Glutamatergic neuron (in vitro differentiated cells): ENCODE results near the gene SPIB. TPM values are rescaled to one million over a fixed set of nuclear protein-coding genes. Genes with fewer than 3 reads are reported as not detected.
A peak's percentile ranks its signal among the peaks of the same experiment; 100 is the strongest.

ENCODE experiments used
- DNase-seq: peaks from one replicate; pipeline ENCODE4 v3.0.0; 2022
- H3K27ac Mint-ChIP-seq: one replicate; pipeline ENCODE4 v1.8.0; 2020; ENCODE audit warnings: mild to moderate bottlenecking, mixed read lengths, inconsistent platforms; ENCODE audit not compliant: unreplicated experiment
- H3K27me3 Mint-ChIP-seq: one replicate; pipeline ENCODE4 v1.8.0; 2020; ENCODE audit warnings: mild to moderate bottlenecking, moderate library complexity, mixed read lengths, inconsistent platforms; ENCODE audit not compliant: unreplicated experiment
- H3K36me3 Mint-ChIP-seq: one replicate; pipeline ENCODE4 v1.8.0; 2020; ENCODE audit warnings: mild to moderate bottlenecking, mixed read lengths, inconsistent platforms; ENCODE audit not compliant: unreplicated experiment
- H3K4me1 Mint-ChIP-seq: one replicate; pipeline ENCODE4 v1.8.0; 2020; ENCODE audit warnings: mild to moderate bottlenecking, low read depth, mixed read lengths, inconsistent platforms; ENCODE audit not compliant: unreplicated experiment
- H3K4me3 Mint-ChIP-seq: one replicate; pipeline ENCODE4 v1.8.0; 2020; ENCODE audit warnings: mild to moderate bottlenecking, mixed read lengths, inconsistent platforms; ENCODE audit not compliant: unreplicated experiment
- H3K9me3 Mint-ChIP-seq: one replicate; pipeline ENCODE4 v1.8.0; 2020; ENCODE audit warnings: mild to moderate bottlenecking, moderate library complexity, mixed read lengths, inconsistent platforms; ENCODE audit not compliant: unreplicated experiment
- total RNA-seq: library from RNA; stranded (reverse); fragmentation: NEBNext Ultra II Directional; extraction: Animal tissue kit (Norgen Biotek cat#: 25700); gene quantifications from one replicate; pipeline ENCODE4 v1.2.1, GENCODE V29; 2021; ENCODE audit not compliant: unreplicated experiment
- TF ChIP-seq, protein P1 (sequence below): fragments of 200-600 bp; sonication (generic); IDR thresholded peaks from one replicate; pipeline ENCODE4 v1.5.0; 2021; ENCODE audit not compliant: partially characterized antibody, unreplicated experiment

The SPIB gene
- total RNA-seq, 1 donor from 2014 or later = 2.7 TPM

DNA sequence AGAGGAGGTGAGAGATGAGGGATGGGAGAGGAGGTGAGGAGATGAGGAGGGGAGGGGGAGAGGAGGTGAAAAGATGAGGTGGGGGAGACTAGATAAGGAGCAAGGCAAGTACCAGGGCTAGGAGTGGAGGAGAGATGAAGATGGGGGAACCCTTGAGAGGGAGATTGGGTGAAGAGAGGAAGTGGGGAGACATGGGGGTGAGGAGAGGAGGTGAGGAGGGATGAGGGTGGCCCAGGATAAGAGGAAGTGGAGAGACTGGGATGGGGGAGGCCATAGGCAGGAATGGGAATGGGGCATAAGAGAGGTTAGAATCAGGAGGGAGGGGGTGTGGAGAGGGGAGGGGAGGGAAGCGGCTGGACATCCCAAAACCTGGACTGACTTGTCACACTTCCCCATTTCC is 40.9 kb downstream of the SPIB start:
- Mint-ChIP-seq H3K9me3 (peaks cover 17% of the 10 kb centered on the region), H3K27ac (no peak overlapping the region), H3K4me3 (no peak overlapping the region), H3K36me3 (peaks cover 8% of the 10 kb centered on the region), H3K27me3 (peaks cover 11% of the 10 kb centered on the region), H3K4me1 (no peaks in the 10 kb centered on the region)
- DNase-seq = no peak
- TF ChIP-seq, protein P1, sequence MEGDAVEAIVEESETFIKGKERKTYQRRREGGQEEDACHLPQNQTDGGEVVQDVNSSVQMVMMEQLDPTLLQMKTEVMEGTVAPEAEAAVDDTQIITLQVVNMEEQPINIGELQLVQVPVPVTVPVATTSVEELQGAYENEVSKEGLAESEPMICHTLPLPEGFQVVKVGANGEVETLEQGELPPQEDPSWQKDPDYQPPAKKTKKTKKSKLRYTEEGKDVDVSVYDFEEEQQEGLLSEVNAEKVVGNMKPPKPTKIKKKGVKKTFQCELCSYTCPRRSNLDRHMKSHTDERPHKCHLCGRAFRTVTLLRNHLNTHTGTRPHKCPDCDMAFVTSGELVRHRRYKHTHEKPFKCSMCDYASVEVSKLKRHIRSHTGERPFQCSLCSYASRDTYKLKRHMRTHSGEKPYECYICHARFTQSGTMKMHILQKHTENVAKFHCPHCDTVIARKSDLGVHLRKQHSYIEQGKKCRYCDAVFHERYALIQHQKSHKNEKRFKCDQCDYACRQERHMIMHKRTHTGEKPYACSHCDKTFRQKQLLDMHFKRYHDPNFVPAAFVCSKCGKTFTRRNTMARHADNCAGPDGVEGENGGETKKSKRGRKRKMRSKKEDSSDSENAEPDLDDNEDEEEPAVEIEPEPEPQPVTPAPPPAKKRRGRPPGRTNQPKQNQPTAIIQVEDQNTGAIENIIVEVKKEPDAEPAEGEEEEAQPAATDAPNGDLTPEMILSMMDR = no peak

DNA sequence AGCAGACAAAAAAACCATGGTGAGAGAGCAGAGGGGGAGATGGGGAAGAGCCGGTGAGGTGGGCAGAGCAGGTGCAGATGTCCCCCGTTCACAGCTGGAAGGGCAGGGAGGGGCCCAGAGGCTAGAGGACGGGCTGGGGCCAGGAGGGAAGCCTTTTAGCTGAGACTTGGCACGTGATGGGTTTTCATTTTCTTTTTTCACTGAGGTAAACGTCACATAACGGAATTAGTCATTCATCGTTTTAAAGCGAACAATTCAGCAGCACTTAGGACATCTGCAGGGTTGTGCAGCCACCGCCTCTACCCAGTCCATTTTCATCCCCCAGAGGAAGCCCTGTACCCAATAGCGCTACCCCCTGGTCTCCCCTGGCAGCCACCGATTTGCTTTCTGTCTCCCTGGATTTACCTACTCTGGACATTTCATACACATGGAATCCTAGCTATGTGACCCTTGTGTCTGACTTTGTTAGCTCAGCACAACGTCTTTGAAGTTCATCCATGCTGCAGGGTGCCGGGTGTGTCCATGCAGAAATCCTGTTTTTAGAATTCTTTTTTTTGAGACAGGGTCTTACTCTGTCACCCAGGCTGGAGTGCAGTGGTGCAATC is 41.5 kb downstream of the SPIB start:
- peaks cover 16% of the 10 kb centered on the region for H3K9me3 Mint-ChIP-seq
- no peak overlapping the region for H3K27ac Mint-ChIP-seq
- TF ChIP-seq, protein P1 = no peak
- no peaks in the 10 kb centered on the region for H3K4me1 Mint-ChIP-seq
- no peak for DNase-seq
- peaks cover 8% of the 10 kb centered on the region for H3K36me3 Mint-ChIP-seq
- H3K4me3 Mint-ChIP-seq = no peak overlapping the region
- H3K27me3 Mint-ChIP-seq = peaks cover 11% of the 10 kb centered on the region

DNA sequence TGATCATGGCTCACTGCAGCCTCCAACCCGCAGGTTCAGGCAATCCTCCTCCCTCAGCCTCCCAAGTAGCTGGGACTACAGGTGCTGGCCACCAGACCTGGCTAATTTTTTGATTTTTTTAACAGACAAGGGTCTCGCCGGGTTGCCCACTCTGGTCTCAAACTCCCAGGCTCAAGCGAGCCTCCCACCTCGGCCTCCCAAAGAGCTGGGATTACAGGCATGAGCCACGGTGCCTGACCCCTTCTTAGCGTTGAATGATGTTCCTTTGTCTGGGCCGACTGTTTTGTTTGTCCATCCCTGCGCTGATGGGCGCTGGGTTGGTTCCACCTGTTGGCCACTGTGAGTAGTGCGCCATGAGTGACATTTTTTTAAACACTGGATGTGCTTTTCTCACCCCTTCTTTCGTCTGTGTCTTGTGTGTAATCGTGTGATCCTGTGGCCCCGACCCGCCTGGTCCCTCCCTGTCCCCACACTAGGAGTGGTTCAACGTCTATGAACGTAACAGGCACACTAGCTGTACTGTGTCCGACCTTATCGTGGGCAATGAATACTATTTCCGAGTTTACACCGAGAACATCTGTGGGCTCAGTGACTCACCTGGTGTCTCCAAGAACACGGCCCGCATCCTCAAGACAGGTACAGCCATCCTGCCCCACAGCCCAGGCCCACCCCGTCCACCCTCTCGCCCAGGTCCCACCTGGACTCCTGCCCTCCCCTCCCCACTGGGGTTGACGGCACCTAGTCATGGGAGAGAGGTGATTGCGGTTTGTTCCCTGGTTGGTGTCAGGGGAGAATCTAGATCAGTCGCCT is 42.5 kb downstream of the SPIB start:
- no peak overlapping the region for H3K4me3 Mint-ChIP-seq
- H3K27ac Mint-ChIP-seq = peak overlapping the region; percentile 52
- H3K9me3 Mint-ChIP-seq = peaks cover 8% of the 10 kb centered on the region
- H3K27me3 Mint-ChIP-seq = peaks cover 6% of the 10 kb centered on the region
- H3K36me3 Mint-ChIP-seq = peaks cover under 1% of the 10 kb centered on the region
- TF ChIP-seq, protein P1 = peak; percentile 85
- peak; percentile 76 for DNase-seq
- no peaks in the 10 kb centered on the region for H3K4me1 Mint-ChIP-seq

DNA sequence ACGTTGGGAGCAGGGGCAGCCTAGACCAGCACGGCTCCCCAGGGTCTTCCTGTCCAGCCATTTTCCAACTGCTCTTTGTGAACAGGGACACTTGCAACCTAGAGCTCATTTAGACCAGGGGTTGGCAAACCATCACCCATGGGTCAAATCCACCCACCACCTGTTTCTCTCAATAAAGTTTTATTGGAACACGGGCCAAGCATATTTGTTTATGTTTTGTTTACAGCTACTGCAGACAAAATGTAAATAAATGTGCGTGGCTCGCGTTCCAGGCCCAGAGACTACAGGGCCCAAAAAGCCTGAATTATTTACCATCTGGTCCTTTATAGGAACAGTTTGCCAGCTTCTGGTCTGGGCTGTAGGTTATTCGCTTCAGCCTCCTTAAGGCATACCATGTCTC is 44.2 kb downstream of the SPIB start:
- Mint-ChIP-seq H3K9me3 (peaks cover 7% of the 10 kb centered on the region), H3K27me3 (peaks cover 3% of the 10 kb centered on the region), H3K4me3 (no peak overlapping the region), H3K36me3 (no peaks in the 10 kb centered on the region), H3K27ac (no peak overlapping the region), H3K4me1 (no peaks in the 10 kb centered on the region)
- TF ChIP-seq, protein P1 = no peak
- DNase-seq = no peak

DNA sequence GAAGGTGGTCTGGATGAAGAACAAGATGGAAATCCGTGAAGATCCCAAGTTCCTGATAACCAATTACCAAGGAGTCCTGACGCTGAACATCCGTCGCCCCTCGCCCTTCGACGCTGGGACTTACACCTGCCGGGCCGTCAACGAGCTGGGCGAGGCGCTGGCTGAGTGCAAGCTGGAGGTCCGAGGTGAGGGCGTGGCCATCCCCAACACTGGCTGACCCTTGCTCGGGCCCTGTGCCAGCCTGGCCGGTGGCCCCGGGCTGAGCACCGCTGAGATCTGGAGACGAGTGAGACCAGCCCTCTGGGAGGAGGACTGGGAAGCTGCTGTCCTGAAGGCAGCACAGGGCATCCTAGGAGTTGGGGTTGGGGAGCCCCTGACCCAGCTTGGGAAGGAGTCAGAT is 45.6 kb downstream of the SPIB start:
- H3K27ac Mint-ChIP-seq = no peak overlapping the region
- no peaks in the 10 kb centered on the region for H3K4me1 Mint-ChIP-seq
- TF ChIP-seq, protein P1 = no peak
- peaks cover 5% of the 10 kb centered on the region for H3K27me3 Mint-ChIP-seq
- H3K36me3 Mint-ChIP-seq = no peaks in the 10 kb centered on the region
- peaks cover 9% of the 10 kb centered on the region for H3K9me3 Mint-ChIP-seq
- DNase-seq = no peak
- H3K4me3 Mint-ChIP-seq = no peak overlapping the region
